ENCODE measurements around the gene TENT4A.

DNA sequence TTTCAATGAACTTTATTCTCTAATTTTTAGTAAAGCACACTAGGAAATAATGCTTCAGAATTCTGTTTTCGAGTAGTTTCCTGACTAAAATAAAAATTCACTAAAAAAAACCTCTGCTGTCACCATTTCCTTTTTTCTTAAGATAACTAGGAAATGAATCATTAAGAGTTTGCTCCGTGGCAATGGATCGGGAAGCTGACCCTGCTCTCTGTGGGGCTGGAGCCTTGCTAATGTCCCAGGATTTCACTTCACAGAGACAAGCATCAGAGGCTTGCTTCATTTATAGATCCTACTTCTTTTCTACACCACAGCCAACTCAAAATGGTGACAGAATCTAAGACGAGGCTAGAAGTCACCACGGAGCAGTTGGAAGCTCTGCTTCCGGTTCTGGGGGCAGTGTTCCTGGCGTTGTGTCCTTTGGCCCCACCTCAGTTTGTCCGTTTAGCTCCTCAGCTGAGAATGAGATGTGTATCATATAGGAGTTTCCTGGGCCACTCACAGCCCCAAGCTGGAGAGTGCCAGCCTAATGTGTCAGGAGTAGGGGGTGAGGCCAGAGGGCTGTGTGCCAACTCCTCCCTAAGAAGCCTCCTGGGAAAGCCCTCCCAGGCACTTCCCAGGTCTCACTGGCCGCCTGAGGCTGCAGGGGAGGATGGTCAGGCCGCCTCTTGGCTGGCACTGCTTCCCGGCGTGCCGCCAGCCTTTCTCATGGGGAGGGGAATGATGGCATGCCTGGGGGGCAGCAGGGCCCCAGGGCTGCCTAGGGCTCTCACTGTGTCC is 19.6 kb downstream of the TENT4A start:
- TF ChIP-seq, protein P1, sequence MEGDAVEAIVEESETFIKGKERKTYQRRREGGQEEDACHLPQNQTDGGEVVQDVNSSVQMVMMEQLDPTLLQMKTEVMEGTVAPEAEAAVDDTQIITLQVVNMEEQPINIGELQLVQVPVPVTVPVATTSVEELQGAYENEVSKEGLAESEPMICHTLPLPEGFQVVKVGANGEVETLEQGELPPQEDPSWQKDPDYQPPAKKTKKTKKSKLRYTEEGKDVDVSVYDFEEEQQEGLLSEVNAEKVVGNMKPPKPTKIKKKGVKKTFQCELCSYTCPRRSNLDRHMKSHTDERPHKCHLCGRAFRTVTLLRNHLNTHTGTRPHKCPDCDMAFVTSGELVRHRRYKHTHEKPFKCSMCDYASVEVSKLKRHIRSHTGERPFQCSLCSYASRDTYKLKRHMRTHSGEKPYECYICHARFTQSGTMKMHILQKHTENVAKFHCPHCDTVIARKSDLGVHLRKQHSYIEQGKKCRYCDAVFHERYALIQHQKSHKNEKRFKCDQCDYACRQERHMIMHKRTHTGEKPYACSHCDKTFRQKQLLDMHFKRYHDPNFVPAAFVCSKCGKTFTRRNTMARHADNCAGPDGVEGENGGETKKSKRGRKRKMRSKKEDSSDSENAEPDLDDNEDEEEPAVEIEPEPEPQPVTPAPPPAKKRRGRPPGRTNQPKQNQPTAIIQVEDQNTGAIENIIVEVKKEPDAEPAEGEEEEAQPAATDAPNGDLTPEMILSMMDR (conservative IDR thresholded peaks at IDR 0.05; ENCODE audit: low read depth, low read length): no peak
- TF ChIP-seq EZH2phosphoT487 (IDR thresholded peaks at IDR 0.05; ENCODE audit: borderline replicate concordance, low read length) (no peak), EZH2 (IDR thresholded peaks at IDR 0.05; ENCODE audit: low read length, unreplicated experiment) (no peak)

Data from PC-3 (cell line).